SW480 (cell line): ENCODE data around the gene FKBP6.
"Not testable (repeated sequence)": the region's sequence is repeated elsewhere in the genome, so short reads cannot be mapped to it uniquely, and the experiment has no call there.

Experiments used
- DNase-seq: peaks from one replicate; pipeline ENCODE4 v3.0.0-alpha.2; 2016; ENCODE audit warnings: low spot score

Gene FKBP6

GRCh38 chr7:73395538-73396503 lies 67.9 kb downstream of the FKBP6 start:
- DNase-seq: no peak

GRCh38 chr7:73397521-73398281 lies 69.7 kb downstream of the FKBP6 start:
- DNase-seq: no peak

DNA sequence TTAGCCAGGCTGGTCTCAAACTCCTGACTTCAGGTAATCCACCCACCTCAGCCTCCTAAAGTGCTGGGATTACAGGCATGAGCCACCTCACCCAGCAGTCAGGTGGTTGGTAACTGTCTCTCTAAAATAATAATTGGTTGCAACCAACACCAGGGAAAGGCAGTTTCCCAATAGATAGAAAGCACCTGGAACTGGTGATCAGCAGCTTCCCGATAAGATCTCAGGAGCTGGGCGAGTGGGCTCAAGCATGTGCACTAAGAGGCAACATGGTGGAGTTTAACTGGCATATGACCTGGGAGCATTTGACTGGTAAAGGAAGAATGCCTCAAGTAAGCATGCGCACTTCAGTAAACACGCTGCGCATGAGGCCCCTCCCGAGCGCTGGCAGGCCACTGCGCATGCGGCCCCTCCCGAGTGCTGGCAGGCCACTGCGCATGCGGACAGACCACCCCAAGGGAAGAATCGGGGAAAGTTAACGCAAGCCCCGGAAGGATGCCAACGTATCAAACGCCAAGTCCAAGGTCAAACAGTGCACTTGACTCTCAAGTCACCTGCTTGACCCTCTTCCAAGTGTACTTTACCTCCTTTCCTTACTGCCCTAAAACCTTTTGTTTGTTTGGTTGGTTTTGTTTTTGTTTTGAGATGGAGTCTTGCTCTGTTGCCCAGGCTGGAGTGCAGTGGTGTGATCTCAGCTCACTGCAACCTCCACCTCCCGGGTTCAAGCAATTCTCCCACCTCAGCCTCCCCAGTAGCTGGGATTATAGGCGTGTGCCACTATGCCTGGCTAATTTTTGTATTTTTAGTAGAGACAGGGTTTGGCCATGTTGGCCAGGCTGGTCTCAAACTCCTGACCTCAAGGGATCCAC lies 71.5 kb downstream of the FKBP6 start:
- not testable (repeated sequence) for DNase-seq

DNA sequence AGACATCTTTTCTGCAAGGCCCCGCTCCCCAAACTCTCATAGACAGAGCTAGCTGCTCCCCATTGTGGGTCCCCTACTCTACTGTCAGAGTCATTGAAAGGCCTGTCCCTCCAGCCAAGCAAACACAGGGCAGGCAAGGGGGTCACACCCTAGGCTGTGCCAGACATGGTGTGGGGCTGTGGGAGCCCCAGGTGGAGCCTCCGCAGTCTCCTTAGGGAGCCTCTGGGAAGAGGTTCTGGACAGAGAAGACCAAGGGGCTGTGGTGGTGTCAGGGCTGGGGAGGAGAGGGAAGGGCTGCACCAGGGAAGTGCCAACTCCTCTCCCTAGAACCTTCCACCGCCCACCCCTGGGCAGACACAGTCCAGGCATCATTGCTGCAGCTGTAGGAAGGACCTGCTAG lies 76.9 kb downstream of the FKBP6 start:
- not testable (repeated sequence) for DNase-seq
